ENCODE measurements around the gene SORCS3. TPM values are rescaled to one million over a fixed set of nuclear protein-coding genes. Genes with fewer than 3 reads are reported as not detected.

The SORCS3 gene
- total RNA-seq, 1 experiment from 2014 or later = not detected

- ATAC-seq (no peak), DNase-seq (no peak)
- no peaks in the 10 kb centered on the region for H3K79me2 ChIP-seq (ENCODE audit: low read length)
- no peak overlapping the region for H3K4me2 ChIP-seq (ENCODE audit: low read length)
- H3K4me3 ChIP-seq (ENCODE audit: low read length) = no peak overlapping the region
- no TSS peak for BruUV-seq (replicated peaks)
- no peaks in the 10 kb centered on the region for H3K4me1 ChIP-seq (ENCODE audit: insufficient read depth, low read length)
- no peaks in the 10 kb centered on the region for H3F3A ChIP-seq (ENCODE audit: low read length, unreplicated experiment)
- H2AFZ ChIP-seq (ENCODE audit: low read length) = no peak overlapping the region
- no peaks in the 10 kb centered on the region for H3K36me3 ChIP-seq (ENCODE audit: low read depth, low read length)
- no peaks in the 10 kb centered on the region for H4K20me1 ChIP-seq (ENCODE audit: low read length)
- ChIA-PET CTCF (no interaction called here), POLR2A (ENCODE audit: unreplicated experiment) (no interaction called here)
- TF ChIP-seq CTCF (conservative IDR thresholded peaks at IDR 0.05; ENCODE audit: low read depth, low read length) (no peak), EZH2 (IDR thresholded peaks at IDR 0.05; ENCODE audit: low read length, unreplicated experiment) (no peak), EZH2phosphoT487 (IDR thresholded peaks at IDR 0.05; ENCODE audit: borderline replicate concordance, low read length) (no peak)
- no peaks in the 10 kb centered on the region for H3K9me2 ChIP-seq (replicated peaks; ENCODE audit: low read length)
- no peak overlapping the region for H3K27ac ChIP-seq (ENCODE audit: low read length)
- no peaks in the 10 kb centered on the region for H3K27me3 ChIP-seq (ENCODE audit: low read length)
- intact Hi-C loops (cut with micrococcal nuclease) = no loop called here
- no peaks in the 10 kb centered on the region for H3K9me3 ChIP-seq (ENCODE audit: low read length)
- no peak overlapping the region for H3K9ac ChIP-seq (ENCODE audit: low read length)
Measured at GRCh38 chr10:104873161-104873560, 232.1 kb downstream of the SORCS3 start.

GRCh38 chr10:104875561-104875960 lies 234.5 kb downstream of the SORCS3 start:
- Histone ChIP-seq H3K4me3 (ENCODE audit: low read length) (no peak overlapping the region), H3K27me3 (ENCODE audit: low read length) (no peaks in the 10 kb centered on the region), H2AFZ (ENCODE audit: low read length) (no peak overlapping the region), H3K27ac (ENCODE audit: low read length) (no peak overlapping the region), H3K9me3 (ENCODE audit: low read length) (no peaks in the 10 kb centered on the region), H3F3A (ENCODE audit: low read length, unreplicated experiment) (no peaks in the 10 kb centered on the region), H4K20me1 (ENCODE audit: low read length) (no peaks in the 10 kb centered on the region), H3K36me3 (ENCODE audit: low read depth, low read length) (no peaks in the 10 kb centered on the region), H3K4me1 (ENCODE audit: insufficient read depth, low read length) (no peaks in the 10 kb centered on the region), H3K9me2 (replicated peaks; ENCODE audit: low read length) (no peaks in the 10 kb centered on the region), H3K9ac (ENCODE audit: low read length) (no peak overlapping the region), H3K4me2 (ENCODE audit: low read length) (no peak overlapping the region), H3K79me2 (ENCODE audit: low read length) (no peaks in the 10 kb centered on the region)
- intact Hi-C loops (cut with micrococcal nuclease) = no loop called here
- DNase-seq (no peak), ATAC-seq (no peak)
- no TSS peak for BruUV-seq (replicated peaks)
- POLR2A ChIA-PET (ENCODE audit: unreplicated experiment) = no interaction called here
- CTCF ChIA-PET = no interaction called here
- TF ChIP-seq EZH2 (IDR thresholded peaks at IDR 0.05; ENCODE audit: low read length, unreplicated experiment) = no peak
- no peak for TF ChIP-seq EZH2phosphoT487 (IDR thresholded peaks at IDR 0.05; ENCODE audit: borderline replicate concordance, low read length)
- no peak for TF ChIP-seq CTCF (conservative IDR thresholded peaks at IDR 0.05; ENCODE audit: low read depth, low read length)

GRCh38 chr10:104880624-104881398 lies 239.7 kb downstream of the SORCS3 start:
- intact Hi-C loops (cut with micrococcal nuclease) = no loop called here
- ChIA-PET CTCF (no interaction called here), POLR2A (ENCODE audit: unreplicated experiment) (no interaction called here)
- ATAC-seq = no peak
- Histone ChIP-seq H3K36me3 (ENCODE audit: low read depth, low read length) (no peaks in the 10 kb centered on the region), H4K20me1 (ENCODE audit: low read length) (no peaks in the 10 kb centered on the region), H3K9me3 (ENCODE audit: low read length) (no peaks in the 10 kb centered on the region), H3K9me2 (replicated peaks; ENCODE audit: low read length) (no peaks in the 10 kb centered on the region), H3K79me2 (ENCODE audit: low read length) (no peaks in the 10 kb centered on the region), H3K4me1 (ENCODE audit: insufficient read depth, low read length) (no peaks in the 10 kb centered on the region), H3F3A (ENCODE audit: low read length, unreplicated experiment) (no peaks in the 10 kb centered on the region), H3K9ac (ENCODE audit: low read length) (no peak overlapping the region), H3K4me3 (ENCODE audit: low read length) (no peak overlapping the region), H3K27ac (ENCODE audit: low read length) (no peak overlapping the region), H3K27me3 (ENCODE audit: low read length) (no peaks in the 10 kb centered on the region), H3K4me2 (ENCODE audit: low read length) (no peak overlapping the region), H2AFZ (ENCODE audit: low read length) (no peak overlapping the region)
- TF ChIP-seq EZH2phosphoT487 (IDR thresholded peaks at IDR 0.05; ENCODE audit: borderline replicate concordance, low read length) (no peak), CTCF (conservative IDR thresholded peaks at IDR 0.05; ENCODE audit: low read depth, low read length) (no peak), EZH2 (IDR thresholded peaks at IDR 0.05; ENCODE audit: low read length, unreplicated experiment) (no peak)
- no peak for DNase-seq
- BruUV-seq (replicated peaks) = no TSS peak

Measured in PC-3 (cell line).